Measurements from ENCODE around the gene CUBN.
"Not testable (repeated sequence)": the region's sequence is repeated elsewhere in the genome, so short reads cannot be mapped to it uniquely, and the experiment has no call there.

Gene CUBN

DNA sequence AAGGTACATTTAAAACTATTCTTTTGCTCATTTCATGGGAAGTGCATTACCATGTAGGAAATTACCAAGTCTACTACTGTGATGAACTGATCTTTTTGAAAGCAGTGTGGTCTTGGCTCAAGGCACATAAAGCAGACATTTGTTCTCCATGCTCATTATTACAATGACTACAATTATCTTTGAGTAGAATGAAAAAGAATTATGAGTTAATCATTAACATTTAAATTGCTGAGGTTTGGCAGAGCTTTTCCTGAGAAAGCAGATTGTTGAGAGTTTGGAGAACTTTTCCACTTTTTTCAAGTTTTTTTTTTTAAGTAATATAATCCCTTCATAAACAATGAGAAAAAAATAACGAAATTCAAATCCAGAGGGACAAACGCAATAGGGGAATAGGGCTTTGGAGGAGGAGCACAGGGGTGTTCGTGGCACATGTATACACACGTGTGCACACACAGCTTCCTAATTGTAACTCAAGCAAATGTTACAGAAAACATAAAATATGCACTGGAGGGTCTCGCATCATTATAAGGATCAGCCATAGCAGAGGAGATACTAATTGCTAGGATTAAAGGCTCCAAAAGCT lies 8.9 kb upstream of the CUBN start:
- FAIRE-seq: no peak

DNA sequence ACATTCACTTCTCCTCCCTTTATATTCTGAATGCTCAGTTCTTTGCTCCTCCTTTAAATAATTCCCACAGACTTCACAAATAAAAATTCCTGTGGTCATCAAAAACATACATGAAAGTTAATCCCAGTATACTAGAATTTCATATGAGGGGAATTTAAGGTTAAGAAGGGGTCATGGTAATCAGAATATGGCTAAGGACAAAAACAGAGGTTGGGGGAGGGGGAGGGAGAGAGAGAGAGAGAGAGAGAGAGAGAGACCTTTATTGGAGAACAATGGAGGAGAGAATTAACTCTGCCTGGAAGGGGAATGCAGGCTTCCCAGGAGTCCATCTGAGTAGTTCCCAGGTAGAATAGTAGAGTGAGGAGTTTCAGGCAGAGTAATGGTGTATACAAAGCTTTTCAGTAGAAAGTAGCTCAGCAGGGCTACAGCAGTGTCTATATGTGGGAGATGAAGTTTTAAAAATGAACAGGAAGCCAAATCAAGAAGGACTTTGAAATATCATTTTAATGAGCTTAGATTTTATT lies 5.2 kb upstream of the CUBN start:
- no peak for FAIRE-seq

DNA sequence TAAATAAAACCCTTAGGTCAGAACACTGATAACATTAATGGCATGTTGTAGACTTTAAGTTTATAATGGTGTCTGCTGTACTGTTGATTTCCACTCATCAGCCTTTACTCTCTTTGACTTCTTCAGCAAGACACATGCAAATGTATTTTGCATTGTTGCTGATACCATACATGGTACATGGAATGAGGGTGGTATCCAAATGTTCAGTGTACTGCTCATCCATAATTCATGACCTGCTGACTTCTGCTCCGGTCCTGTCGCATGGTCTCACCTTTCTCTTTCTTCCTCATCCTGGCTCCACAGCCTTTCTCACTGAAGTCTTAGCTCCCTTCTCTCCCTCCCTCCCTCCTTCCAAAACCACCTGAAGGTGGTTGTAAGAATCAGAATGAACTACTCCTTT lies 4.7 kb upstream of the CUBN start:
- FAIRE-seq: no peak

DNA sequence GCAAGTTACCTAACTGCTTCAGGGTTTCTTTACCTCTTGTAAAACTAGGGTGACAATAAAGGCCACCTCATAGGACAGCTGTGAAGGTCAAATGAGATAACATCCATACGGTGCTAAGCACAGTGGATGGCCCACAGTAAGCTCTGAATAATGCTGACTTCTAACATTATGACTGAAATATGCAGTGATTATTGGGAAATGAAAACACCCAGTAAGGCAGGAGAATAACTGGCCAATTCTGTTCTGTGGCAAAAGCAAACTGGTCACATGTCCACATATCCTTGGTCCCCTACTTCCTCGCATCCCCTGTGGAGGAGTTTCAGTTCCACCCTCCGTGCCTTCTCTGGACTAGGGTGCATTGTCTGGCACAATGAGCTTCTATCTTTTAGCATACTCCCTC lies 1.4 kb downstream of the CUBN start:
- no peak for FAIRE-seq

DNA sequence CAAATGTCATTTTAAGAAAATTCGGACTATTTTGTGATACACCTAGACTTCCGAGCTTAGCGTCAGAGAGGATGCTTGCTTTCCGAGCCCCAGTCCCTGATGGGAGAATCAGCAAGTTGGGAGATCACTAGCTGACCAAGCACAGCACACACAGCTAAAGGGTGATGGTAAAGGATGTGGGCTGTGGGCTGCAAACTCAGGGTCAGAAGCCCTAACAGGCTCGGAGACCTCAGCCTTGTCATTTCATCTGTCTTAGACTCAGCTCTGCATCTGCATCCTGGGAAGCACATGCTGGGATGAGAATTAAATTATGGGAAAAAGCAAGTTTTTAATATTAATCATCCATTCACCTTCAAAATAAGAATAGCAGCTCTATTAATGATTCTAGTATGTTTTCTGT lies 3.3 kb downstream of the CUBN start:
- no peak for FAIRE-seq

DNA sequence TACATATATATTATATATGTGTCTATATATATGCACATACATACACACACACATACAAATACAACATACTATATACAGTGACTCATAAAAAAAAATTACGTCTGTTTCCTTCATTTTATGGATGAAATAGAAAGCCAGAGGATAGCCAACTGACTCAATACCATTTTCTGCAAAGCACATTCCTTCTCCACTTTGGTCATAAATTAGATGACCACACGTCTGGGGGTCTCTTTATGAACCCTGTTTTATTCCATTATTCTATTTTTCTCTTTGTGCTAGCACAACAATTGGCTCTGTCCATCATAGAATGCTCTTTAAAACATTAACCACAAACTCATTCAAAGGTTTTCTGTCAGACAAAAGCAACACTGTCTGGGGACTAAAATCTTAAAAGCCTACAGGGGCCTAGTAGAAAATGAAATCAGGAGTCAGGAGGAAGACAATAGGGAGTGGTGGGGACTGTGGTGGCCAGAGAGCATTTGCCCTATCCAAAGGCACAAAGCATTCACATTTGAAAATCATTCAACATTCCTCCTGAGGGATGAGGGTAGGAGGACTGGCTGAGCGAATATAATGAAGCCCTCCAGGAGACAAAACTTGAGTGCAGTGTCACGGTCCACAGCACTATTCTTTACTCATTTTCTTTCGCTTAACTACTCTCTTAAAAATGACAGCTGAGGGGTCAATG lies 4.3 kb downstream of the CUBN start:
- FAIRE-seq: no peak

DNA sequence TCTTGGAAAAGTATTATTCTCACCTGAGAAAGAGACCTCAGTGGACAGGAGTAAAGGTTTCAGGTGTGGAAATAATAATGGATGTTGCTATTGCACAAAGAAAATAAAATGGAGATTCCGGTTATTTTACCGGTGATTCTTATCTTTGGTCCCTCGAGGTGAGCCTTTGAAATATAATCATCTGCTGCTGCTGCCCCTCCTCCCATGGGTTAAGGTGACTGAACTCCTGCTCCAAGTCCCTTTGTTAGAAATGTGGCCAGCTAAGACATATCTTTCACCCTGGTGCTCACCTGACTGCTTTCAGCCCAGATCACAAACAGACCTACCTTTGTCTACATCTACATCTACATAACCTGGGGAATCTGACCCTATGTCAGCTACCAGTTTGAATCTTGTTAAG lies 5.7 kb downstream of the CUBN start:
- no peak for FAIRE-seq

DNA sequence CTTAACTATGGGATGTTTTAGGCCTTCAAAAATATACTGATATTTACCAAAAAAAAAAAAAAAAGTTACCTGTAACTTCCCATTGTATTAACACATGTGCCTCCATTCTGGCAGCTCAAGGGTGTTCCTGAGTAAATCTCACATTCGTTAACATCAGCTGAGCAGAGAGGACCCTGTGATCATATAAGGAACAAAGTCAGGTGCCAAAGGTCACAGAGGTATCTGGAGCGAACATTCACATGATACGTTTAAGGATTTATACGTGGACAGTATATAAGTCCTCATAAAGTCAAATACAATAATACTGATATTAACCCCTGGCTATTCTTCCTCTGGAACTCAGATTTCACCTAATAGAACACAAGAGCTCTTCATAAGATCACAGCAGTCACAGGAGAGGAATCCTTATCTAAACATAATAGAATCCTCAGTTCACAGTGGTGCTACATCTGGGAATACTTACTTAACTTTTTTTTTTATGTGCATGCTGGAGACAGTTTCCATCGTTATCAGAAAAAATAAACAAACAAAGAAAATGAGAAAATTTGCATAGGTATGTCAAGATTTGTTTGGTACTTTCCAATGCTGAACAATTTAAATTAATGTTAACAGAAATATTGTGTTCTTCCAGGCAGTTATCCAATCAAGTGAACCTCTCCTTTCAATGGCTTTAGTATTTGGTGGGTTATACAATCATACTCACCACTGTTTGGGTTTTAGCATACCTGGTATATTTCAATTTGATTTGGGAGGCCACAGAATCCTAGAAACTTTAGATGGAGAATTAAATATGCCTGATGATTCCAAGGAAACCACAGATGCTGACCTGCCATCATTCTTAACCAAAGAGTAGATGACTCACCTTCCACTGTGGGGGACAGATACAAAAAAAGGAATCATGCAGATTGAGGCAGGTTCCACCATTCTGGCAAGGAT lies 6.6 kb downstream of the CUBN start:
- FAIRE-seq: no peak

DNA sequence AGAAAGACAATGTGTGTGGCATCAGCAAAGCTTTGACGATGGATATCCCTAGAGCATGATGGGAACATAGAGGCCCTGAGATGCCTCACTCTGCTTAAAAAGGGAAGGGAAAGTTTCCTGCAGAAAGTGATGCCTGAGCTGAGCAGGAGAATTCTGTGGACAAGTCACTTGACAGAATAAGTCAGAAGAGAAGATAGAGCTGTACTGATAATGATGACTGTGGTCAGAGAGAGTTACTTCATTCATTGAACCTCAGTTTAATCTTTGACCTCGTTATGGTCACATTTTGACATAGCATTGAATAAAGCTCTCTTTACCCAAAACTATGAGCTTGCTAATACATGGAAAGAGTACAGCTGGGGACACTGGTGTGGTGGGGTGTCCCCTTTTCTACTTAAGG lies 7.6 kb downstream of the CUBN start:
- FAIRE-seq: no peak

DNA sequence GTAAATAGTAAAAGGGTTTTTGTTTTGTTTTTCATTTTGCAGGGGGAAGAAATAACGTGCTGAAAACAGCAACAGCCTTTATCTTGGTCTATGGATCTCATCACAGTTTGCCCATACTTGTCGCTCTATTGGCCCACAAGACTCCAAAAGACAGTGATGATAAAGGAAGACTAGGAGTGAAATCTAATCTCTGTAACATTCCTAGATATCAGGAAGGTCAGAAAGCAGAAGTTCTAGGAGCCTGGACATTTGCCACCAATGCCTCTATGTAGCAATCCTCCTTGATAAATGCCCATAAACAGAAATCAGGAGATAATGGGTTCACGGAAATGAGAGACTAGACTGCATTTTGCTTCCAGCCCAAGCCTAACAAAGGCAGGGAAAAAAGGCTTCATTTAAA lies 8.9 kb downstream of the CUBN start:
- no peak for FAIRE-seq

DNA sequence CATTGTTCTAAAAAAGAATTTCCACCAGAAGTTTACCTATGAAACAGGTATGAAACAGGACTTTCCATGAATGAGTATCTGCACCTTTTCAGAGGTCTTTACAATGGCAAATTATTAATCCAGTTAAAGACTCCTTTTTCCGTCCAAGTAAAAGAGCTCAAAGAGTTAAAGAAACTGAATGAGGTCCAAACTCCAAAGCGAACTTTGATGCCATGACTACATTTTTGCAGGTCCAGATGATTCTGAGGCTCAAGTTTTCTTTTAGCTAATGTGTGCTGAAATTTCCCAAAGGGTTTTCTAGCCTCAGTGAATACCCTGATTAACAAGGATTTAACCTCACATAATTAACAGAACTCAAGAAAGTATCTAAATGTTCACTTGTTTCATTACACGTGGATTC lies 9.8 kb downstream of the CUBN start:
- FAIRE-seq: no peak

DNA sequence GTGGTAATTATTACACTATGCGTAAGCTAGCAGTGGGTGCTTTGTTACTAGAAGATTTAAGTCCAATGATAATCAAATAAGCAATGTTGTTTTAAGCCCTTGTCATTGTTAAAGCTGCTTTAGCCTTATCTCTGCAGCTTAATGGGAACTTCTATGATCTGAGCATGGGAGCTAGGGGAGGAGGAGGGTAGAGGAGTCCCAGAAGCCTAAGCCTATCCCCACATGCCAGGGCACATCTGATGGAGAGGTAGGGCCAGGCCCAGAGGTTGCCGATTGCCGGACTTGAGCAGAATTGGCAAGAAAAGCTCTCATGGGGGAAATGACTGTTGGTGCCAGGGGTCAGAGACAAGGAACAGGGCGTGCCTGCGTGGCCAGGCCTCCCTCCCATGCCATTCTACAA lies 13.4 kb downstream of the CUBN start:
- FAIRE-seq: no peak

DNA sequence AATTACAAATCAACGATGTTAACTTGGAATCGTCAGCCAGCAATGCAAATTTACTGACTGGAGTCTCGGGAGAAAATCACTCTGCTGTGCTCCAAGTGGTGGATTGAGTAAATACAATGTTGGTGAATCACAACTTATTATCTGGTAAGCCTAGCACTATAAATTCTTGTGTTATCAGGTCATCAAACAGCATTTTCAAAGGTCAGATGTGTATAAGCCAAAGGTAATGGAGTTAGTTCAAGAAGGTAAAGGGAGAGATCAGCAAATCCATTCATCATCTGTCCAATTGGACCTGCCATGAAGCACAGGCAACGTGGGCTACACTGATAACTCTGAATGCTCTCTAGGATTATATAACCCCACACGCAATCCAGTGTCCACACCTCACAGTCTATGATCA lies 13.9 kb downstream of the CUBN start:
- FAIRE-seq: no peak

DNA sequence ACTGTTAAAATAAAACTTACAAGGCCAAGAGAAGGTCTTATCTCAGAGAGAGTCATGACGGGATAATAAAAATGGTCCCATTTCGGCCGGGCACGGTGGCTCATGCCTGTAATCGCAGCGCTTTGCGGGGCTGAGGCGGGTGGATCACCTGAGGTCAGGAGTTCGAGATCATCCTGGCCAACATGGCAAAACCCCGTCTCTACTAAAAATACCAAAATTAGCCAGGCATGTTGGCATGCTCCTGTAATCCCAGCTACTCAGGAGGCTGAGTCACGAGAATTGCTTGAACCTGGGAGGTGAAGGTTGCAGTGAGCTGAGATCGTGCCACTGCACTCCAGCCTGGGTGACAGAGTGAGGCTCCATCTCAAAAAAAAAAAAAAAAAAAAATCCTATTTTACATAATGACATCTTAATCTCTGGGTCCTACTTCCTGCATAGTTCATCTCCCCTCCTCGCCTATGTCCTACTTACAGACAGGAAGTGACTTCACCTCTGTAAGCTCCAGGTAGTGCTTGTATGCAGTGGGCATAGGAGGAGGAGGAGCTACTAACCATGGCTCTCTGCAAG lies 14.7 kb downstream of the CUBN start:
- FAIRE-seq: not testable (repeated sequence)

DNA sequence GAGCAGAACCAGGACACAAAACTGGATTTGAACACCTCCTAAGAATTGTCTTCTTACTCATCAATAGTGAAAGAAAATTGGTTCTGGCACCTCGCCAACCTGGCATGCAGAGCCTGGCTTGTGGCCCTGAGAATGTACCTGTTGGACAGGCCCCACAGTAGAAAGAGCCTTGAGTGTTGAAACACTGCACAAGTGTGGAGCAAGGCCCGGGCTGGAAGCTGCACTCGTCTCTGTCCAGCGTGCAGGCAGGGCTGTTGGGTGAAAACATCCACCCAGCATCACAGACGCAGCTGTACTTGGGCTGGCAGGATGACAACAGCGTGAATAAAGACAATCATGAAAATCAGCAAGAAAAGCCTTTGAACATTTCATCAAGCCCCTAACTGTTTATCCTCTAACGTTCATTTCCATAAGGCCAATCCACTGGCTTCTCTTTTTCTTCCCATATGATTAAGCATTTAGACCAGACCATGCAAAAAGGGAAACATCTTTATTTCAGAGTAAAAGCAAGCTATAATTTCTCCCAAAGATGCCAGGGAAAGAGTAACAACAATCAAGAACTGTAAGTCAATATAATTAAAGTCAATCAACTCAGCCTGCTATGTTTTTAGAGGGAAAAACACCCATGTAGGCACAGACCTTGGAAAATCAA lies 15.6 kb downstream of the CUBN start:
- FAIRE-seq: no peak

DNA sequence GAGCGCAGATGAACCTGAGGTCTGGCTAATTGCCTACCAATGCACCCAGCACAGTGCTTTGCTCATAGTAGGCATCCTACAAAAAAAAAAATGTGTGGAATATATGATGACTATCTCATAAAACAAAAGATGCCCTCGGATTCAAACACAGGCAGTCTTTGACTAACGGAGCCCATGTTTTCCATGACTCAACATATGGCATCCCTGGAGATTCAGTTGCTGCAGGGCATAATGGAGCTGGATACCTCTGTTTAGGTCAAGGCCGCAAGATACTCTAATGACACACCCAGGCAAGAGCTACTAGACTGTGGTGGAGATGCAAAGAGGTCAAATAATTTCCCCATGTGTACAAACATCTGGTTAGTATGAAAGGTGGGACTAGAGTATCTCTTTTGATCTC lies 16.3 kb downstream of the CUBN start:
- no peak for FAIRE-seq

DNA sequence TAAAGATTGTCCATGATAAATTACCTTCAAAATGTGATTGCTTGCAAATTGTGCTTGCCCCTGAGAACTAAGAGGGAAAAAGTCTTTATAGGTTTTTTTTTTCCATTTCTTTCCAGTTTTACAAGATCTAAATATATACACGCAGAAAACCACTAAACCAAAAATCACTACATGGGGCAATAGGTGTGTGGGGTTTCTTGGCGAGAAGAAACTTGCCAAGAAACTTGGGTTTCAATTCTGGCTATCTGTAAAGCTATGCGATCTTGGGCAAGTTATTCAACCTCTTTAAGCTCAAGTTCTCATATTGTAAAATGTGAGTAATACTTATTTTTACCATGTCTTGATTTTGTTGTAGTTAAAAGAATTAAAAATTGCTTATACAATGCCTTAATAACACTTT lies 17.0 kb downstream of the CUBN start:
- FAIRE-seq: no peak

DNA sequence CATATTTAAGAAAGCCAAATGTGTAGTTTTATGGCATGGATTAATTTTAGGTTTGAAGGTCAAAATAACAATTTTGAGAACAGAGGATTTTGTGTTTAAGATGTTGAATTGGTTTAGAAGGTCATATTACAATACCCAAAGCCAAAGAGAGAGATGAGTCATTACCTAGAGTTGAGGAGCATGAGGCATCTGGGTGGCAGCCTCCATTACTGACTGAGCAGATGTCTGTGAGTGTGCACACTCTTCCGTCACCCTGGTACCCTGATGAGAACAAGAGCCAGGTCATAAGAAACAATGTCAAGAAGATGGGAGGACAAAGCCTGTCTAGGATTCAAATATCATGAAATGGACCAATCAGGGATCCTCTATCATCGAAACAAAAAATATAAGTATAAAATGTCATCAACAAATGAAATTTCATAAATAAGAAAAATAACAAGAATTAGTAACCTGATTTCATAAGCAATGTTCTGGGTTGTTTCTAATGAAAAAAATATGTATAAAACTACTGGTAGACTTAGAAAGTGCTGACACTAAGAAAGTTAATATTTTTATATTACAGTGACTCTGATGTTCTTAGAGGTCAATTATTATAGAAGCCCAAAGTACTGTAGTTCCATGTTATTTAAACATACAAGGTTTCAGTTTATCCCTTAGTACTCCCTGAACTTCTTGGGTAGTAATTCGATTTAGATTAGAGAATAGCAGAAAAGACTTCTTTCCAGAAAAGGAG lies 20.0 kb downstream of the CUBN start:
- FAIRE-seq: no peak

DNA sequence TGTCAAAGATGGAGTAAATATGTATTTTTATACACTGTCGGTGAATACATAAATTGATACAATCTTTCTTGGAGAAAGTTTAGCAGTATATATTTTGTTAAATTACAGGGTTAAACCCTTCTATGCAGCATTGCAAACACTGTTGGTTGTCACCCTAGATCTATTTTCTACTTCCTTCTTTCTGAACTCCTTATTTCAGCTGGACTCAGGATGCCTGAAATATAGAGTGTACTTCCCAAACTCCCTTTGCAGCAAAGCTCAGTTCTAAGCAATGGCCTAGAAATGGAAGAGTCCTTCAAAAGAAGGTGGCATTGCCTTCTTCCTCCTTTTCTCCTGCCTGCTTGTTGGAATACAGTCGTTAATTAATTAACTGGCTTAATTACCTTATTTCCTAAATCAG lies 20.6 kb downstream of the CUBN start:
- no peak for FAIRE-seq

DNA sequence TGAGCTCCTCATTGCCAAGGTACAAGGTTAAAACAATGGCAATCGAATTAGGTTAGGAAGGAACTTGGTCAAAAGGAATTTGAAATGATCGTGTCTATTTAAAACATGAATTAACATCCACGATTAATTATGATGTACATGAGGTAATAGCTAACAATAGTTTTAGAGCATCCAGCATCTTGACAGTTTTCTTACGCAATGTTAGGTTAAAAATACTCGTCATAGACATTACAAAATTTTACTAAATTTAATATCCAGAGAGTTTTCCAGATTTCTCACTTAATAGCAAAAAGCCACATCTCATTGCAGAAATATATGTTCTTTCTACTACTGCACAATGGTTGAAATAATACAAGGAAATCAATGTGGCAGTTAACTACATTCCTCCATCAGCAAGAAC lies 22.6 kb downstream of the CUBN start:
- FAIRE-seq: no peak

DNA sequence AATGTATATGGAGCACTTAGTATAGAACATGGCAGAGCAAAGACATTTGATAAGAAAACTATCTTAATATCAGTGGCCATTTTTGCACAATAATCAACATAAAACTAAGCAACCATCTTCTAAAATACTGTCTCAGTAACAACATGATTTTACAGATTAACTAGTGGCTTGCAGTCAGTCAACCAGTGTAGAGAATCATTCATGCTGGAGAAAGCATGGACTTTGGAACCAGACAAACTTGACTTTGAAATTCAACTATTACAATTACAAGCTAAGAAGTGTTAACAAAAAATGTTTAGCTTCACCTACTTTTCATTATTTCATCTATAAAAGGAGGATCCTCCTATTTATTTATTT lies 27.7 kb downstream of the CUBN start:
- FAIRE-seq: no peak

DNA sequence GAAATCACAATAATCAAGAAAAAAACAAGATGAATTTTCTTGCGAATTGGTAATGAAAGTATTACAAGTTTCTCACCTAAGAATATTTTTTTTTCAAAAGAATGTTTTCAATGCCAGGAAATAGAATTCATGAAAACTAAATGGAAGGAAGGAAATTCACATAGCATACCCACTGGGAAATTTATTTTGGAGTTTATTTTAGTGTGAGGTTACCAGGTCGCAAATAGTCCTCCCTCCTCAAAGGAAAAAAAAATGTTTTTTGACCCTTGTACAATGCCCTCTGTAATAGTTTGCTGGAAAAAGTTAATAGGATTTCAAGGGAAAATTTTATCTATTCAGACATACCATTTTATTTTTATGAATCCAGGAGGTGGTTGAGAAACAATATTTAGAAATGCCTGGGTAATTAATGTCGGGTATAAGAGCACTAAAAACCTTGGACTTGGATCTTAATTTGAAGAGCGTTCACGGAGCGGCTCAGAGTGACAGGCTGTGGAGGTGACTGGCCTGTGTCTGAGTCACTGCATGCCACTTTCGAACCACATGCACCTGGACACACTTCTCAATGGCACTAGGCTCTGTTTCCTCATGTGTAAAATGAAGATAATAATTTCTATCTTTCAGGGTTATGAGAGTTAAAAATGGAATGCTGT lies 28.2 kb downstream of the CUBN start:
- no peak for FAIRE-seq

Measured in islet of Langerhans (tissue), 1 donor.